Chondrocyte (in vitro differentiated cells): Measurements from ENCODE around the gene TRIM32. TPM values are rescaled to one million over a fixed set of nuclear protein-coding genes. Genes with fewer than 3 reads are reported as not detected.

Source experiments
- DNase-seq: peaks from one replicate; pipeline ENCODE4 v3.0.0; 2021; ENCODE audit warnings: mixed read lengths, low spot score
- H3K27ac Mint-ChIP-seq: one replicate; pipeline ENCODE4 v1.8.0; 2021; ENCODE audit warnings: mild to moderate bottlenecking, moderate library complexity, mixed read lengths; ENCODE audit not compliant: unreplicated experiment
- H3K27me3 Mint-ChIP-seq: 2 replicates; pipeline ENCODE4 v1.8.0; 2021; ENCODE audit warnings: low read depth, mixed read lengths
- H3K36me3 Mint-ChIP-seq: 2 replicates; pipeline ENCODE4 v1.8.0; 2021; ENCODE audit warnings: low read depth, mixed read lengths
- H3K4me1 Mint-ChIP-seq: 2 replicates; pipeline ENCODE4 v1.8.0; 2021; ENCODE audit warnings: low read depth, mild to moderate bottlenecking, mixed read lengths
- H3K4me3 Mint-ChIP-seq: one replicate; pipeline ENCODE4 v1.8.0; 2021; ENCODE audit warnings: mild to moderate bottlenecking, moderate library complexity, mixed read lengths; ENCODE audit not compliant: unreplicated experiment
- H3K9me3 Mint-ChIP-seq: 2 replicates; pipeline ENCODE4 v1.8.0; 2021; ENCODE audit warnings: low read depth, mixed read lengths
- CTCF ChIP-seq: fragments of 200-600 bp; sonication (generic); IDR thresholded peaks from 2 replicates; pipeline ENCODE4 v1.5.0; 2021; ENCODE audit warnings: antibody characterized with exemption, mild to moderate bottlenecking, moderate library complexity
- total RNA-seq: library from RNA; stranded (reverse); gene quantifications from 3 replicates; pipeline ENCODE4 v1.2.1, GENCODE V29; 2021

The TRIM32 gene
- total RNA-seq, 1 donor from 2014 or later = 40.1 TPM

- Mint-ChIP-seq H3K4me1 (peaks cover 34% of the 10 kb centered on the region), H3K9me3 (no peaks in the 10 kb centered on the region), H3K4me3 (no peak overlapping the region), H3K36me3 (peaks cover 39% of the 10 kb centered on the region), H3K27me3 (no peaks in the 10 kb centered on the region), H3K27ac (no peak overlapping the region)
- no peak for TF ChIP-seq CTCF
- no peak for DNase-seq
Observed at GRCh38 chr9:116701940-116702642, 15.0 kb downstream of the TRIM32 start.

- no peak for TF ChIP-seq CTCF
- no peaks in the 10 kb centered on the region for H3K27me3 Mint-ChIP-seq
- no peak overlapping the region for H3K4me3 Mint-ChIP-seq
- no peaks in the 10 kb centered on the region for H3K9me3 Mint-ChIP-seq
- H3K4me1 Mint-ChIP-seq = peaks cover 21% of the 10 kb centered on the region
- DNase-seq = no peak
- H3K36me3 Mint-ChIP-seq = peaks cover 29% of the 10 kb centered on the region
- H3K27ac Mint-ChIP-seq = no peak overlapping the region
Observed at GRCh38 chr9:116703634-116704033, 16.5 kb downstream of the TRIM32 start.

- H3K36me3 Mint-ChIP-seq = peaks cover 21% of the 10 kb centered on the region
- DNase-seq = no peak
- H3K9me3 Mint-ChIP-seq = no peaks in the 10 kb centered on the region
- H3K4me3 Mint-ChIP-seq = no peak overlapping the region
- H3K27ac Mint-ChIP-seq = no peak overlapping the region
- no peaks in the 10 kb centered on the region for H3K27me3 Mint-ChIP-seq
- TF ChIP-seq CTCF = no peak
- H3K4me1 Mint-ChIP-seq = peaks cover 21% of the 10 kb centered on the region
Observed at GRCh38 chr9:116704470-116704869, 17.4 kb downstream of the TRIM32 start.

- Mint-ChIP-seq H3K27ac (no peak overlapping the region), H3K4me1 (peaks cover 16% of the 10 kb centered on the region), H3K9me3 (no peaks in the 10 kb centered on the region), H3K4me3 (no peak overlapping the region), H3K27me3 (no peaks in the 10 kb centered on the region), H3K36me3 (peaks cover 11% of the 10 kb centered on the region)
- TF ChIP-seq CTCF = no peak
- no peak for DNase-seq
Observed at GRCh38 chr9:116705531-116705930, 18.4 kb downstream of the TRIM32 start.

- H3K4me3 Mint-ChIP-seq = no peak overlapping the region
- no peaks in the 10 kb centered on the region for H3K9me3 Mint-ChIP-seq
- no peak for DNase-seq
- no peaks in the 10 kb centered on the region for H3K27me3 Mint-ChIP-seq
- peaks cover 8% of the 10 kb centered on the region for H3K4me1 Mint-ChIP-seq
- H3K27ac Mint-ChIP-seq = no peak overlapping the region
- peaks cover 4% of the 10 kb centered on the region for H3K36me3 Mint-ChIP-seq
- TF ChIP-seq CTCF = no peak
Observed at GRCh38 chr9:116706310-116707290, 19.5 kb downstream of the TRIM32 start.
